DND-41 (cell line): ENCODE measurements around the gene COL15A1.

Source experiments
- ATAC-seq: fragments of 200-7000 bp; cut with Tn5 transposase; 3 replicates; pipeline ENCODE4 v1.9.1; 2021; ENCODE audit warnings: low read depth; ENCODE audit not compliant: insufficient read depth
- DNase-seq: peaks from one replicate; pipeline ENCODE4 v3.0.0-alpha.2; 2020
- H2AFZ ChIP-seq: 2 replicates; pipeline ENCODE4 v1.6.0; 2012; ENCODE audit warnings: low read depth, low read length
- H3K27ac ChIP-seq: 2 replicates; pipeline ENCODE4 v1.5.1; 2012; ENCODE audit warnings: low read length, inconsistent platforms
- H3K27me3 ChIP-seq: fragments of 200-600 bp; sonication (generic); 2 replicates; pipeline ENCODE4 v1.6.0; 2012; ENCODE audit warnings: low read length, mild to moderate bottlenecking, inconsistent platforms; ENCODE audit not compliant: insufficient read depth, poor library complexity
- H3K36me3 ChIP-seq: 2 replicates; pipeline ENCODE4 v1.5.1; 2012; ENCODE audit warnings: low read length, inconsistent platforms; ENCODE audit not compliant: insufficient read depth
- H3K4me1 ChIP-seq: 2 replicates; pipeline ENCODE4 v1.5.1; 2012; ENCODE audit warnings: mild to moderate bottlenecking, low read length; ENCODE audit not compliant: insufficient read depth
- H3K4me2 ChIP-seq: 2 replicates; pipeline ENCODE4 v1.6.0; 2012; ENCODE audit warnings: mild to moderate bottlenecking, moderate library complexity, low read length, inconsistent platforms; ENCODE audit not compliant: insufficient read depth
- H3K4me3 ChIP-seq, 2 experiments: fragments of 200-600 bp in 1 of 2; shearing (Covaris generic) in 1 of 2; 2 replicates each; pipeline ENCODE4 v1.5.1; 2012 to 2016; ENCODE audit warnings: inconsistent platforms in 2 of 2, low read length in 2 of 2, mild to moderate bottlenecking in 2 of 2, low read depth in 1 of 2, moderate library complexity in 1 of 2
- H3K79me2 ChIP-seq: 2 replicates; pipeline ENCODE4 v1.6.0; 2012; ENCODE audit warnings: low read length, inconsistent platforms; ENCODE audit not compliant: insufficient read depth
- H3K9ac ChIP-seq: 2 replicates; pipeline ENCODE4 v1.6.0; 2012; ENCODE audit warnings: low read depth, mild to moderate bottlenecking, inconsistent platforms, low read length, moderate library complexity
- H3K9me3 ChIP-seq: 2 replicates; pipeline ENCODE4 v1.5.1; 2012; ENCODE audit warnings: low read length, moderate library complexity, mild to moderate bottlenecking, inconsistent platforms; ENCODE audit not compliant: insufficient read depth, severe bottlenecking
- H4K20me1 ChIP-seq: 2 replicates; pipeline ENCODE4 v1.6.0; 2012; ENCODE audit warnings: low read length; ENCODE audit not compliant: insufficient read depth
- CTCF ChIP-seq: IDR thresholded peaks from 2 replicates; pipeline ENCODE4 v1.5.1; 2012; ENCODE audit warnings: borderline replicate concordance, low read length, moderate library complexity, mild to moderate bottlenecking; ENCODE audit not compliant: poor library complexity, severe bottlenecking; ENCODE audit errors: extremely low read depth
- EZH2 ChIP-seq: IDR thresholded peaks from 3 replicates; pipeline ENCODE4 v1.6.1; 2012; ENCODE audit warnings: borderline replicate concordance, low read depth, mild to moderate bottlenecking, moderate library complexity, low read length, inconsistent platforms; ENCODE audit not compliant: severe bottlenecking

The COL15A1 gene

GRCh38 chr9:99058964-99059921 lies 115.5 kb downstream of the COL15A1 start:
- no peaks in the 10 kb centered on the region for H4K20me1 ChIP-seq
- no peaks in the 10 kb centered on the region for H3K36me3 ChIP-seq
- TF ChIP-seq CTCF (no peak), EZH2 (no peak)
- H3K4me2 ChIP-seq: peak overlapping the region; percentile 60
- peaks cover 41% of the 10 kb centered on the region for H3K4me1 ChIP-seq
- H3K27me3 ChIP-seq: no peaks in the 10 kb centered on the region
- H3K9ac ChIP-seq: peak overlapping the region; percentile 33; the same call in 1 of the 2 replicates
- H3K9me3 ChIP-seq: no peaks in the 10 kb centered on the region
- H3K27ac ChIP-seq: peak overlapping the region; percentile 90
- no peak overlapping the region for H3K4me3 ChIP-seq
- H2AFZ ChIP-seq: peak overlapping the region; percentile 40; the same call in 1 of the 2 replicates
- ATAC-seq (peak; percentile 53), DNase-seq (peak; percentile 42)
- H3K79me2 ChIP-seq: no peaks in the 10 kb centered on the region

DNA sequence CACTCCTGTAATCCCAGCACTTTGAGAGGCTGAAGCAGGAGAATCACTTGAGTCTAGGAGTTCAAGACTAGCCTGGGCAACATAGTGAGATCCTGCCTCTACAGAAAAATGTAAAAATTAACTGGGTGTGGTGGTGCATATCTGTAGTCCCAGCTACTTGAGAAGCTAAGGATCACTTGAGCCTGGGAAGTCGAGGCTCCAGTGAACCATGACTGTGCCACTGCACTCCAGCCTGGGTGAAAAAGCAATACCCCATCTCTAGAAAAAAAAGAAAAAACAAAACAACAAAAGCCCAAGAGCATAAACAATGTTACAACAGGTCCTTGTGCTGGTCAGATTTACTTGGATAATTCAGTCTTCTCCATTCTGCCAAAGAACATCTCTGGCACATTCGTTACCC lies 116.9 kb downstream of the COL15A1 start:
- Histone ChIP-seq H3K27me3 (no peaks in the 10 kb centered on the region), H3K79me2 (no peaks in the 10 kb centered on the region), H3K4me2 (no peak overlapping the region), H4K20me1 (no peaks in the 10 kb centered on the region), H3K4me1 (peaks cover 41% of the 10 kb centered on the region), H2AFZ (no peak overlapping the region), H3K9me3 (no peaks in the 10 kb centered on the region), H3K4me3 (no peak overlapping the region), H3K9ac (no peak overlapping the region), H3K27ac (peak overlapping the region; percentile 23; the same call in 1 of the 2 replicates), H3K36me3 (no peaks in the 10 kb centered on the region)
- DNase-seq: no peak
- TF ChIP-seq CTCF (no peak), EZH2 (no peak)
- ATAC-seq: no peak

- Histone ChIP-seq H3K9me3 (no peaks in the 10 kb centered on the region), H3K79me2 (no peaks in the 10 kb centered on the region), H3K27me3 (no peaks in the 10 kb centered on the region), H3K4me3 (no peak overlapping the region), H3K27ac (no peak overlapping the region), H3K36me3 (no peaks in the 10 kb centered on the region), H3K4me1 (peaks cover 32% of the 10 kb centered on the region), H3K9ac (no peak overlapping the region), H2AFZ (no peak overlapping the region), H3K4me2 (no peak overlapping the region), H4K20me1 (no peaks in the 10 kb centered on the region)
- TF ChIP-seq EZH2: no peak
- no peak for TF ChIP-seq CTCF
- no peak for ATAC-seq
- no peak for DNase-seq
Measured at GRCh38 chr9:99062549-99062948, 118.8 kb downstream of the COL15A1 start.
